Gastrocnemius medialis (tissue), 4 donors: ENCODE measurements around the gene NEK9. TPM values are rescaled to one million over a fixed set of nuclear protein-coding genes. Genes with fewer than 3 reads are reported as not detected.

ENCODE experiments used
- ATAC-seq, 2 donors: fragments of 150-250 bp; one replicate each; pipeline ENCODE4 v1.9.1; 2016
- DNase-seq, 2 donors: peaks; one replicate each; pipeline ENCODE4 v3.0.0-alpha.2; 2019
- H3K27ac ChIP-seq, 4 donors: fragments of 200-600 bp; sonication (generic); 1 replicate in 1 of 4; 2 replicates in 3 of 4; pipeline ENCODE4 v1.5.1; 2016 to 2018; ENCODE audit warnings: mild to moderate bottlenecking in 2 of 4, moderate library complexity in 1 of 4
- H3K27me3 ChIP-seq, 3 donors: fragments of 200-600 bp; sonication (generic) in 2 of 3; 1 replicate in 1 of 3; 2 replicates in 2 of 3; pipeline versions ENCODE4 v1.5.1 to v1.6.0; 2016 to 2019; ENCODE audit warnings: mild to moderate bottlenecking in 1 of 3, moderate library complexity in 1 of 3
- H3K36me3 ChIP-seq, 2 donors: fragments of 200-600 bp; sonication (generic) in 1 of 2; one replicate each; pipeline ENCODE4 v1.5.1; 2017 to 2018
- H3K4me1 ChIP-seq, 2 donors: fragments of 200-600 bp; sonication (generic) in 1 of 2; one replicate each; pipeline ENCODE4 v1.5.1; 2016 to 2017; ENCODE audit warnings: mild to moderate bottlenecking in 2 of 2
- H3K4me3 ChIP-seq, 4 donors: fragments of 200-600 bp; sonication (generic) in 3 of 4; 1 replicate in 1 of 4; 2 replicates in 3 of 4; pipeline ENCODE4 v1.5.1; 2016 to 2019; ENCODE audit warnings: mild to moderate bottlenecking in 2 of 4
- H3K9me3 ChIP-seq, 3 donors: fragments of 200-600 bp; sonication (generic) in 2 of 3; 1 replicate in 1 of 3; 2 replicates in 2 of 3; pipeline ENCODE4 v1.5.1; 2016 to 2019
- POLR2A ChIP-seq, 2 donors: fragments of 450-650 bp; IDR thresholded peaks; one replicate each; pipeline ENCODE4 v1.6.1; 2017; ENCODE audit warnings: antibody characterized with exemption in 2 of 2, mild to moderate bottlenecking in 2 of 2, moderate library complexity in 2 of 2
- in situ Hi-C, 4 donors: fragments of 200-750 bp; cut with MboI; loops; one replicate each; pipeline versions ENCODE4 v1.15.0 to v1.8.0; 2017; ENCODE audit warnings: low sequenced_read_pairs in 4 of 4
- intact Hi-C: fragments of 100-400 bp; cut with DNase I; formaldehyde crosslinking; loops from one replicate; pipeline ENCODE4 v1.15.1; 2023; ENCODE audit warnings: low total_unique reads
- total RNA-seq, 4 donors: library from RNA; depleted of rRNA; stranded (reverse); fragments of >200 nt; gene quantifications; one replicate each; pipeline versions ENCODE4 v1.1.0 to v1.2.3, GENCODE V29; 2016
- TF ChIP-seq, protein P1 (sequence below), 5 experiments: fragments of 450-650 bp in 3 of 5; fragments of 200-600 bp in 2 of 5; sonication (generic) in 2 of 5; IDR thresholded peaks in 4 of 5; conservative IDR thresholded peaks in 1 of 5; 1 replicate in 4 of 5; 2 replicates in 1 of 5; pipeline ENCODE4 v1.5.1; 2016 to 2019; ENCODE audit warnings: antibody characterized with exemption in 5 of 5, mild to moderate bottlenecking in 3 of 5, moderate library complexity in 3 of 5

The NEK9 gene
- total RNA-seq, 4 donors from 2014 or later = 36.3 to 93.2 (median 42.6) TPM

DNA sequence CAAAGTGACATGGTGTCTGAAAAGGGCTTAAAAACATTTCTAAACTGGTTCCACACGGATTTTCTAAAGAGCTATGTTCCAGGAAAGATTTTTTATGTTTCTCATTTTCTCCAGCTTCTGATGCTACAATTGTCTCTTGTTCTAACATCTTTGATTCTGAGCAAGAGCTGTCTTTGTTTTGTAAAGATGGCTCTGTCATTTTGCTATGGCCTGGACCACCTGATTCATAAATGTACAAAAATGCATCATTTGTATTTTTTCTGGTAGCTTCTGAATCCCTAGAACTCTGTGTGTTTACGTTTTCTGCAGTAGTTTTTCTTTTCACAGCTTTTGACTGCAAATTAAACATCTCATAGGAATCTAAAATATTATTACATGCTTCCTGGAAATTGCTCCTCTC is 78.7 kb downstream of the NEK9 start:
- intact Hi-C loops (loop anchor here (5.0 kb wide), 1 partner anchor 39 kb away; no protein-coding TSS in a partner anchor), in situ Hi-C loops (no loop called here)
- H3K9me3 ChIP-seq = no peaks in the 10 kb centered on the region
- no peaks in the 10 kb centered on the region for H3K36me3 ChIP-seq
- no peaks in the 10 kb centered on the region for H3K27me3 ChIP-seq
- no peak overlapping the region for H3K4me3 ChIP-seq
- ATAC-seq (no peak), DNase-seq (no peak)
- no peak for TF ChIP-seq POLR2A (IDR thresholded peaks at IDR 0.05)
- TF ChIP-seq, protein P1, sequence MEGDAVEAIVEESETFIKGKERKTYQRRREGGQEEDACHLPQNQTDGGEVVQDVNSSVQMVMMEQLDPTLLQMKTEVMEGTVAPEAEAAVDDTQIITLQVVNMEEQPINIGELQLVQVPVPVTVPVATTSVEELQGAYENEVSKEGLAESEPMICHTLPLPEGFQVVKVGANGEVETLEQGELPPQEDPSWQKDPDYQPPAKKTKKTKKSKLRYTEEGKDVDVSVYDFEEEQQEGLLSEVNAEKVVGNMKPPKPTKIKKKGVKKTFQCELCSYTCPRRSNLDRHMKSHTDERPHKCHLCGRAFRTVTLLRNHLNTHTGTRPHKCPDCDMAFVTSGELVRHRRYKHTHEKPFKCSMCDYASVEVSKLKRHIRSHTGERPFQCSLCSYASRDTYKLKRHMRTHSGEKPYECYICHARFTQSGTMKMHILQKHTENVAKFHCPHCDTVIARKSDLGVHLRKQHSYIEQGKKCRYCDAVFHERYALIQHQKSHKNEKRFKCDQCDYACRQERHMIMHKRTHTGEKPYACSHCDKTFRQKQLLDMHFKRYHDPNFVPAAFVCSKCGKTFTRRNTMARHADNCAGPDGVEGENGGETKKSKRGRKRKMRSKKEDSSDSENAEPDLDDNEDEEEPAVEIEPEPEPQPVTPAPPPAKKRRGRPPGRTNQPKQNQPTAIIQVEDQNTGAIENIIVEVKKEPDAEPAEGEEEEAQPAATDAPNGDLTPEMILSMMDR (IDR thresholded peaks at IDR 0.05 in 4 of 5, conservative IDR thresholded peaks at IDR 0.05 in 1 of 5) = no peak
- H3K27ac ChIP-seq = no peak overlapping the region
- H3K4me1 ChIP-seq = peaks cover 32 to 55% of the 10 kb centered on the region in 2 donors

DNA sequence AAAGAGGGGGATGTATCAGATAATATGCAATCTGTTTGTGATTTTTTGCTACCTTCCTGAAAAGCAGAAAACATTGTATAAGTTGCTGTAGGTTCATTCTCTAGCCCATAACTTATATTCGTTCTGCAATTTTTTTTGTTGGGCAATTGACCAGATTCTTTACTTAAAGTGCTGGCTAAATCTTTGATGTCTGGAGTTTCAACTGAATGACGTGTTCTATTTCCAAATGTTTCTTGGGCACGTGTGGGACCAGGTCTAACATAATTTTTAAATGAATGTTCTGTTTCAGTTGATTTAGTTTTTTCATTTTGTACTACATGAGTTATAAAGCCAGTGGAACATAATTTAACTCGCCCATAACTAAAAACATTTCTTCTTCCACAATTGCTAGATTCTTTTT is 79.3 kb downstream of the NEK9 start:
- ATAC-seq (no peak), DNase-seq (no peak)
- TF ChIP-seq, protein P1 (IDR thresholded peaks at IDR 0.05 in 4 of 5, conservative IDR thresholded peaks at IDR 0.05 in 1 of 5) = no peak
- TF ChIP-seq POLR2A (IDR thresholded peaks at IDR 0.05) = no peak
- in situ Hi-C loops (no loop called here), intact Hi-C loops (loop anchor here (5.0 kb wide), 1 partner anchor 40 kb away; no protein-coding TSS in a partner anchor)
- no peaks in the 10 kb centered on the region for H3K27me3 ChIP-seq
- H3K9me3 ChIP-seq = no peaks in the 10 kb centered on the region
- H3K36me3 ChIP-seq = peaks cover 0 to under 1% of the 10 kb centered on the region in 2 donors
- peaks cover 32 to 55% of the 10 kb centered on the region in 2 donors for H3K4me1 ChIP-seq
- H3K27ac ChIP-seq = no peak overlapping the region
- H3K4me3 ChIP-seq = no peak overlapping the region

DNA sequence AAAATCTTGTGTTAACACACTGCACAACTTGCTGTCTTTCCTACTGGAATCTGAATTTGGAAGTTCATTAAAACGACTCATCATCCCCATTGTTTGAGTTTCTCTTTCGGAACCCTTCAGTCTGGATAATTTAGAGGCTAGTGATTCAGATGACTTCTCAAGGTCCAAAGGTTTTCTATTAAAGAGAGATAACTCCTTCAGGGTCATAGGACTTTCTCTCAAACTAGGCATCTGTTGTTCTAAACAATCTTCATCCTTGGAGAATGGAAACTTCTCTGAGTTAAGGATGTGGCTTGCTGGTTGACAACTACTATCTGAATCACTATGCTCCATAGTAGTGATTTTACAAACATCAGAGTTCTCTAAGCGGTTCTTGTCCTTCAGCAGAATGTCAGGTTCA is 79.9 kb downstream of the NEK9 start:
- Histone ChIP-seq H3K27ac (no peak overlapping the region), H3K4me1 (peaks cover 32 to 55% of the 10 kb centered on the region in 2 donors), H3K9me3 (no peaks in the 10 kb centered on the region), H3K36me3 (peaks cover 0 to 7% of the 10 kb centered on the region in 2 donors), H3K4me3 (no peak overlapping the region), H3K27me3 (no peaks in the 10 kb centered on the region)
- ATAC-seq (no peak), DNase-seq (no peak)
- TF ChIP-seq, protein P1 (IDR thresholded peaks at IDR 0.05 in 4 of 5, conservative IDR thresholded peaks at IDR 0.05 in 1 of 5) = no peak
- TF ChIP-seq POLR2A (IDR thresholded peaks at IDR 0.05) = no peak
- in situ Hi-C loops (no loop called here), intact Hi-C loops (loop anchor here (5.0 kb wide), 1 partner anchor 40 kb away; no protein-coding TSS in a partner anchor)

DNA sequence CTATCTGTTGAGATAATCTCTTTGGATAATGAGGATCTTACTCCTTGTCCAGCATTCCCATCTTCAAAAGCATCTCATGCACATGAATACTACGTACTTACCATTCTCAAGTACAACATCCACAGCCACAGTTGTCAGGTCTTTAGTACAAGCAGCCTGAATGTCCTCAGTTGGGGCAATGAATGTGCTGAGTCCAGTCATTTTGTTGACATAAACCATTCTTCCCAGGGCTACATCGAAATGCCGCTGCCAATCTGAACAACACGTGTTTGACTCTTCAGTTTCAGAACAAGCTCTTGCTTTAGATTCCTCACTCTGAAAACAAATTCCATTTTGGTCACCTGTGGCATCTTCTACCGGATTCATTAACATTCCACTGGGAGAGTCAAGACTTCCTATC is 80.6 kb downstream of the NEK9 start:
- in situ Hi-C loops = no loop called here
- peaks cover 32 to 55% of the 10 kb centered on the region in 2 donors for H3K4me1 ChIP-seq

More for the DNA sequence above, 80.6 kb downstream of the NEK9 start:
- intact Hi-C loops = loop anchor here (5.0 kb wide), 1 partner anchor 41 kb away; no protein-coding TSS in a partner anchor
- no peak for DNase-seq
- TF ChIP-seq, protein P1 (IDR thresholded peaks at IDR 0.05 in 4 of 5, conservative IDR thresholded peaks at IDR 0.05 in 1 of 5) = no peak
- TF ChIP-seq POLR2A (IDR thresholded peaks at IDR 0.05) = no peak
- Histone ChIP-seq H3K27me3 (no peaks in the 10 kb centered on the region), H3K9me3 (no peaks in the 10 kb centered on the region), H3K4me3 (no peak overlapping the region), H3K36me3 (peaks cover 0 to 13% of the 10 kb centered on the region in 2 donors), H3K27ac (no peak overlapping the region)
- no peak for ATAC-seq
